PC-9 (cell line): ENCODE data around the gene EHD4. TPM values are rescaled to one million over a fixed set of nuclear protein-coding genes. Genes with fewer than 3 reads are reported as not detected.

Experiments
- BruUV-seq: library from RNA; stranded (reverse); fragments of 400-500 nt; replicated peaks from 2 replicates; lab custom pipeline; 2021; lab: Mats Ljungman, UMichigan
- CTCF ChIA-PET: fragments of 300-600 bp; sonication (Branson Sonifier 250); formaldehyde crosslinking; loops from one replicate; lab custom pipeline; 2022; ENCODE audit warnings: antibody characterized with exemption; lab: Charles Lee
- POLR2A ChIA-PET: fragments of 300-600 bp; sonication (Branson Sonifier 250); formaldehyde crosslinking; loops from one replicate; lab custom pipeline; 2022; ENCODE audit warnings: antibody characterized with exemption; ENCODE audit not compliant: unreplicated experiment; lab: Charles Lee
- DNase-seq, 2 experiments: peaks; one replicate each; pipeline versions ENCODE4 v3.0.0 to v3.0.0-alpha.2; 2015 to 2022; ENCODE audit warnings: mixed read lengths in 1 of 2
- H2AFZ ChIP-seq: fragments of 200-600 bp; sonication (generic); 2 replicates; pipeline ENCODE4 v1.8.1; 2017; ENCODE audit warnings: antibody characterized with exemption
- H3F3A ChIP-seq: fragments of 200-600 bp; sonication (generic); 2 replicates; pipeline ENCODE4 v1.8.1; 2017; ENCODE audit warnings: antibody characterized with exemption, mild to moderate bottlenecking, low read depth; ENCODE audit not compliant: insufficient read depth
- H3K27ac ChIP-seq: fragments of 200-600 bp; sonication (generic); 2 replicates; pipeline ENCODE4 v1.6.1; 2016; ENCODE audit warnings: mixed run types
- H3K27me3 ChIP-seq: fragments of 200-600 bp; sonication (generic); 2 replicates; pipeline ENCODE4 v1.6.1; 2016; ENCODE audit warnings: low read depth, mixed run types; ENCODE audit not compliant: insufficient read depth
- H3K36me3 ChIP-seq: fragments of 200-600 bp; sonication (generic); 2 replicates; pipeline ENCODE4 v1.6.1; 2016; ENCODE audit warnings: low read depth, mixed run types
- H3K4me1 ChIP-seq: fragments of 200-600 bp; sonication (generic); replicated peaks from 2 replicates; pipeline ENCODE4 v1.6.1; 2016; ENCODE audit warnings: mixed run types; ENCODE audit not compliant: insufficient read depth
- H3K4me2 ChIP-seq: fragments of 200-600 bp; sonication (generic); 2 replicates; pipeline ENCODE4 v1.6.1; 2017; ENCODE audit warnings: mixed run types
- H3K4me3 ChIP-seq: fragments of 200-600 bp; sonication (generic); 2 replicates; pipeline ENCODE4 v1.6.1; 2016; ENCODE audit warnings: mixed run types
- H3K79me2 ChIP-seq: fragments of 200-600 bp; sonication (generic); 2 replicates; pipeline ENCODE4 v1.6.1; 2017; ENCODE audit warnings: low read depth, mixed run types
- H3K9me2 ChIP-seq: fragments of 200-600 bp; sonication (generic); 2 replicates; pipeline ENCODE4 v1.8.1; 2017; ENCODE audit warnings: mild to moderate bottlenecking; ENCODE audit not compliant: insufficient read depth
- H3K9me3 ChIP-seq: fragments of 200-600 bp; sonication (generic); 2 replicates; pipeline ENCODE4 v1.8.1; 2016; ENCODE audit warnings: low read depth; ENCODE audit not compliant: insufficient read depth
- H4K20me1 ChIP-seq: fragments of 200-600 bp; sonication (generic); 2 replicates; pipeline ENCODE4 v1.8.1; 2017; ENCODE audit not compliant: insufficient read depth
- EZH2 ChIP-seq: fragments of 200-600 bp; sonication (generic); IDR thresholded peaks from 2 replicates; pipeline ENCODE4 v1.8.0; 2017; ENCODE audit warnings: antibody characterized with exemption, low read depth
- intact Hi-C: fragments of 100-400 bp; cut with micrococcal nuclease; formaldehyde crosslinking; loops from one replicate; pipeline ENCODE4 v1.10.0; 2022; ENCODE audit not compliant: unreplicated experiment
- total RNA-seq: library from RNA; stranded (reverse); gene quantifications from 2 replicates; pipeline ENCODE4 v1.2.3, GENCODE V29; 2021
- TF ChIP-seq, protein P1 (sequence below): fragments of 200-600 bp; sonication (generic); conservative IDR thresholded peaks from 2 replicates; pipeline ENCODE4 v1.6.1; 2017; ENCODE audit warnings: mixed run types, antibody characterized with exemption, mild to moderate bottlenecking, moderate library complexity

Gene EHD4
- total RNA-seq, 1 experiment from 2014 or later, result 18.1 TPM

DNA sequence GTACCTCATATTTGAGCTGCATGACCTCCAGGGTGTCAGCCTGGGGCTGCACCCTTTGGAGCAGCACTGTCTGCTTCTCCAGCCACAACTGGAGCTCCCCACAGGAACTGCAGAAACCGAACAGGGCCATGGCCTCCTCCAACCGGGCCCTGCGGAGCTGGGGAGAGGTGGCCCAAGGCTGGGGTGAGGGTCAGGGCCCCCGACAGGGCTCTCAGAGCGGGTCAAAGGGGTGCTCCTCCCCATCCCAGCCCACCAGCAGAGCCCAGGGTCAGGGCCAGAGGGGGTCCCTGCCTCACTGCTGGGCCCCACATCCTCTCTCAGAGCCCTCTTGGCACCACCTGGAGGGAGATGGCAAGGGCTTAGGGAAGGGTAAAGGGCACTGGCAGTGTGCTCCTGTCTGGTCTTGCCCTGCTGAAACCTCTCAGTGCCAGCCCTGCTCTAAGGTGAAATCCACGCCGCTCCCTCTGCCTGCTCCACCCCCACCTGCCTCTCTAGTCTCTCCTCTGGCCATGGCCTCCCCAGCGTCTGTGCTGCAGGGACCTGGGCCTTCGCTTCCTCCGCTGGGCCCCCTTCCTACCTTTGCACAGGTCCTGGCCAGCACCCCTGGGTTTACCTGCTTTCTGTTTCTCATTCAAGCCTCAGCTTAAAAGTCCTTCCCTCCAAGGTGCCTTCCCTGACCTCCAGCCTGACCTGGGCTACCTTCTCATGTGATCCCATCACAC is 92.0 kb downstream of the EHD4 start:
- CTCF ChIA-PET, result interaction anchor here (0.6 kb wide), 1 partner anchor 108 kb away, joined by 3 read pairs; no protein-coding TSS in a partner anchor
- H3K4me2 ChIP-seq, result no peak overlapping the region
- no TSS peak for BruUV-seq
- no peaks in the 10 kb centered on the region for H3K27me3 ChIP-seq
- POLR2A ChIA-PET, result interaction anchor here (0.6 kb wide), 1 partner anchor 10 kb away, joined by 6 read pairs; no protein-coding TSS in a partner anchor
- TF ChIP-seq, protein P1, sequence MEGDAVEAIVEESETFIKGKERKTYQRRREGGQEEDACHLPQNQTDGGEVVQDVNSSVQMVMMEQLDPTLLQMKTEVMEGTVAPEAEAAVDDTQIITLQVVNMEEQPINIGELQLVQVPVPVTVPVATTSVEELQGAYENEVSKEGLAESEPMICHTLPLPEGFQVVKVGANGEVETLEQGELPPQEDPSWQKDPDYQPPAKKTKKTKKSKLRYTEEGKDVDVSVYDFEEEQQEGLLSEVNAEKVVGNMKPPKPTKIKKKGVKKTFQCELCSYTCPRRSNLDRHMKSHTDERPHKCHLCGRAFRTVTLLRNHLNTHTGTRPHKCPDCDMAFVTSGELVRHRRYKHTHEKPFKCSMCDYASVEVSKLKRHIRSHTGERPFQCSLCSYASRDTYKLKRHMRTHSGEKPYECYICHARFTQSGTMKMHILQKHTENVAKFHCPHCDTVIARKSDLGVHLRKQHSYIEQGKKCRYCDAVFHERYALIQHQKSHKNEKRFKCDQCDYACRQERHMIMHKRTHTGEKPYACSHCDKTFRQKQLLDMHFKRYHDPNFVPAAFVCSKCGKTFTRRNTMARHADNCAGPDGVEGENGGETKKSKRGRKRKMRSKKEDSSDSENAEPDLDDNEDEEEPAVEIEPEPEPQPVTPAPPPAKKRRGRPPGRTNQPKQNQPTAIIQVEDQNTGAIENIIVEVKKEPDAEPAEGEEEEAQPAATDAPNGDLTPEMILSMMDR, result no peak
- no peak for TF ChIP-seq EZH2
- H3K36me3 ChIP-seq, result no peaks in the 10 kb centered on the region
- no peaks in the 10 kb centered on the region for H3F3A ChIP-seq
- no peak overlapping the region for H2AFZ ChIP-seq
- intact Hi-C loops, result no loop called here
- no peaks in the 10 kb centered on the region for H3K9me2 ChIP-seq
- H3K4me3 ChIP-seq, result no peak overlapping the region
- no peaks in the 10 kb centered on the region for H4K20me1 ChIP-seq
- no peak for DNase-seq
- no peaks in the 10 kb centered on the region for H3K4me1 ChIP-seq
- H3K27ac ChIP-seq, result no peak overlapping the region
- H3K79me2 ChIP-seq, result no peaks in the 10 kb centered on the region
- H3K9me3 ChIP-seq, result no peaks in the 10 kb centered on the region

DNA sequence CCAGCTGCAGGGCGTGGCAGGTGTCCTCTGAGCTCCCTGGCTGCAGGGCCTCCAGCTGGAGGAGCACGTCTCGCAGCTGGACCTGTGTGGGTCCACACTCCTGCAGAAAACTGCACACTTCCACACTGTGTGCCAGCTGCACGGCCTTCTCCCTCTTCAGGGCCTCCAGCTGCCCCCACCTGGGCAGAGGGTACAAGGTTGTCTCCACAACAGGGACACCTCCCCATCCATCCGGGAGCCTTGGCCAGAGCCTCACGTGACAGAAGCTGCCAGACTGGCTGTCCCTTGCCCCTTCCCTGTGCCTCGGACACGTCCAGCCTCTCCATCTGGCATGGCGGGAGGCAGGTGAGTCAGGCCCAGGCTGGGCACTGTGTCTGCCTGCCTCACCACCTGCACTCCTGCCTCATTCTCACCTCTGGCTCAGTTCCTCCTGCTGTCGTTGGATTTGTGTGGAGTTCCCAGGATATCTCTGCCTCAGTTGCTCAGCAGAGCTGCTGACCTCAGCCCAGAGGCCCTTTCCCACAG is 93.0 kb downstream of the EHD4 start:
- no TSS peak for BruUV-seq
- intact Hi-C loops, result no loop called here
- peak in 1 of 2 experiments; percentile 44 for DNase-seq
- ChIA-PET CTCF (interaction anchor here (0.6 kb wide), 1 partner anchor 107 kb away, joined by 3 read pairs; no protein-coding TSS in a partner anchor), POLR2A (no interaction called here)
- TF ChIP-seq, protein P1, result no peak
- no peak for TF ChIP-seq EZH2
- H3K9me3 ChIP-seq, result no peaks in the 10 kb centered on the region
- no peaks in the 10 kb centered on the region for H3K27me3 ChIP-seq
- no peak overlapping the region for H2AFZ ChIP-seq
- H3K27ac ChIP-seq, result no peak overlapping the region
- H3K4me2 ChIP-seq, result no peak overlapping the region
- H3K36me3 ChIP-seq, result no peaks in the 10 kb centered on the region
- H3K79me2 ChIP-seq, result no peaks in the 10 kb centered on the region
- no peaks in the 10 kb centered on the region for H3F3A ChIP-seq
- no peak overlapping the region for H3K4me3 ChIP-seq
- no peaks in the 10 kb centered on the region for H4K20me1 ChIP-seq
- H3K9me2 ChIP-seq, result no peaks in the 10 kb centered on the region
- H3K4me1 ChIP-seq, result no peaks in the 10 kb centered on the region

DNA sequence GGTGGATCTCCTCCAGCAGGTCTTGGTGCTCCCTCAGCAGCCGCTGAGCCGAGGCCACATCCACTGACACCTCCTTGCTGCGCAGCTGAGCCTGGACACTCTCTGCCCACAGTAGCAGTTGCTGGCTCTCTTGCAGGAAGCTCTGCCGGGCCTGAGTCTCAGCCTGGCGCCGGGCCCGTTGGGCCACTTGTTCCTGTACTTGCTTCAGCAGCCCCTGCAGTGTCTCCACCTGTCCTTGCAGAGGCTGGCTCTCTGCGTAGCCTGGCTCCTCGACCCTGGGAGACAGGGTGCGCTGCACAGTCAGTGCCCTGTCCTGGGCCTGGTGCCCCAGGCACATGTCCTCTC is 94.0 kb downstream of the EHD4 start:
- no peaks in the 10 kb centered on the region for H3K36me3 ChIP-seq
- no TSS peak for BruUV-seq
- TF ChIP-seq EZH2, result no peak
- TF ChIP-seq, protein P1, result no peak
- H4K20me1 ChIP-seq, result no peaks in the 10 kb centered on the region
- H3K4me2 ChIP-seq, result no peak overlapping the region
- intact Hi-C loops, result no loop called here
- H2AFZ ChIP-seq, result no peak overlapping the region
- no peaks in the 10 kb centered on the region for H3K27me3 ChIP-seq
- no peaks in the 10 kb centered on the region for H3F3A ChIP-seq
- no peaks in the 10 kb centered on the region for H3K9me2 ChIP-seq
- ChIA-PET CTCF (no interaction called here), POLR2A (no interaction called here)
- no peaks in the 10 kb centered on the region for H3K4me1 ChIP-seq
- no peaks in the 10 kb centered on the region for H3K79me2 ChIP-seq
- no peaks in the 10 kb centered on the region for H3K9me3 ChIP-seq
- DNase-seq, result no peak
- H3K4me3 ChIP-seq, result no peak overlapping the region
- no peak overlapping the region for H3K27ac ChIP-seq
